HG03565 (cell line): ENCODE results near the gene SNAI1.
"Not testable (repeated sequence)": the region's sequence is repeated elsewhere in the genome, so short reads cannot be mapped to it uniquely, and the experiment has no call there.

Source experiments
- ATAC-seq: cut with Tn5 transposase; IDR thresholded peaks from one replicate; pipeline ENCODE4 v1.9.1; 2021; ENCODE audit warnings: mild to moderate bottlenecking, moderate library complexity; ENCODE audit not compliant: unreplicated experiment

The SNAI1 gene

GRCh38 chr20:49982346-49983122 lies at the start of gene SNAI1:
Gene SNAI1 (plus strand): TSS chr20:49982980. CDS start chr20:49983060, 80 bp downstream.
- peak; percentile 74 for ATAC-seq

- ATAC-seq = no peak
These were observed 47.0 kb upstream of the SNAI1 start for GRCh38 chr20:49935746-49936152.

GRCh38 chr20:49936153-49937026 lies 46.4 kb upstream of the SNAI1 start, which contains the start of gene RNF114:
Gene RNF114 (plus strand): TSS chr20:49936397. CDS start chr20:49936413, 16 bp downstream.
- ATAC-seq = peak; percentile 55

GRCh38 chr20:49937027-49937929 lies 45.5 kb upstream of the SNAI1 start:
- no peak for ATAC-seq

GRCh38 chr20:49938173-49939163 lies 44.3 kb upstream of the SNAI1 start:
- no peak for ATAC-seq

- ATAC-seq = no peak
These were observed 41.3 kb upstream of the SNAI1 start for GRCh38 chr20:49941456-49941855.

GRCh38 chr20:49942303-49942702 lies 40.5 kb upstream of the SNAI1 start:
- no peak for ATAC-seq

GRCh38 chr20:49942942-49943341 lies 39.8 kb upstream of the SNAI1 start:
- ATAC-seq = no peak

GRCh38 chr20:49945306-49945700 lies 37.5 kb upstream of the SNAI1 start:
- ATAC-seq = no peak

- ATAC-seq = no peak
These were observed 36.9 kb upstream of the SNAI1 start for GRCh38 chr20:49945701-49946477.

- no peak for ATAC-seq
These were observed 34.6 kb upstream of the SNAI1 start for GRCh38 chr20:49948178-49948577.

GRCh38 chr20:49948809-49949507 lies 33.8 kb upstream of the SNAI1 start:
- ATAC-seq = no peak

- no peak for ATAC-seq
These were observed 31.6 kb upstream of the SNAI1 start for GRCh38 chr20:49951151-49951550.

- no peak for ATAC-seq
These were observed 27.6 kb upstream of the SNAI1 start for GRCh38 chr20:49955167-49955566.

- not testable (repeated sequence) for ATAC-seq
These were observed 26.9 kb upstream of the SNAI1 start for GRCh38 chr20:49955830-49956396.

GRCh38 chr20:49956689-49957088 lies 26.1 kb upstream of the SNAI1 start:
- ATAC-seq = no peak

GRCh38 chr20:49957089-49957938 lies 25.5 kb upstream of the SNAI1 start:
- not testable (repeated sequence) for ATAC-seq
